GM18498 (cell line): ENCODE data around the gene IRX5.

Experiments
- ATAC-seq: cut with Tn5 transposase; IDR thresholded peaks from one replicate; pipeline ENCODE4 v1.9.1; 2021; ENCODE audit warnings: mild to moderate bottlenecking, moderate library complexity; ENCODE audit not compliant: unreplicated experiment

Gene IRX5

DNA sequence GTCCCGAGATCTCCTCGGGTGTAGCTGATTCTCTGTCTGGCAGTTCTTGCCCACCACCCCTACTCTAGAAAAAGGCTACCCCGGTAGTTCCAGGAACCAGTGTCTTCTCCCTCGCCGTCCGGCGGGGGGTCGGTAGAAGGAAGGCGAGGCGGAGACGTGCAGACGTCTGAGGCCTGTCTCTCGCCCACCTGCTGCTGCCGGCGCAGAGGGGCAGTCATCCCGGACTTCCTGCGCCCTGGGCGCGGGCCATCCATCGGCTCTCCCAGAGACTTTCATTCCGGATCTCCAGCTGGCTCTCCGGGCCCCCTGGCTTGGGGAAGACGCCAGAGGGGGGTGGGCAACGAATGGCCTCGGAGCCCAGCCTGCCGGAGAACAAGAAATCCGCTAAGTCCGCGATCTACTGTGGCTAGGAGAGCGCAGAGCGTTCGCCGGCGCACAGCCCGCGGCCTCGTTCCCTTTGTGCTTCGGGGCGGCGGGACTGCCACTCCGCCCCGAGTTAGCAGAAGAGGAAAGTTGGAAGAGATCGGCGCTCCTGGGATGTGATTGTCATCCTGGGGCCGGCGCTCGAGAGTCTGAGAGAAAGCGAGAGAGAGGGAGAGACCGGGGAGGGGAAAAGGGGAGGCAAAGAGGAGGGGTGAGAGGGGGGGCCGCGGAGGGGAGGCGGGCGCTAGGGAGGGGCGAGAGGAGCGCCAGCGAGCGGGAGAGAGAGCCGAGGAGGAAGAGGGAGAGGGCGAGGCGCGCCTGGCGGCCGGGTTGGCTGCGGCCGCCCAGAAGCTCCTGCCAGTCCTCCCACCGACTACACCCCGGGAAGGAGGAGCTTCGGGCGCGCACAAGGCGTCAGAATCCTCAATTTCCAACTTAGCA, at the start of gene IRX5:
TSS of gene IRX5 (plus strand) at position 861 of the 864 bp plus-strand sequence. CDS start 334 bp downstream, outside the sequence.
- ATAC-seq, result no peak

DNA sequence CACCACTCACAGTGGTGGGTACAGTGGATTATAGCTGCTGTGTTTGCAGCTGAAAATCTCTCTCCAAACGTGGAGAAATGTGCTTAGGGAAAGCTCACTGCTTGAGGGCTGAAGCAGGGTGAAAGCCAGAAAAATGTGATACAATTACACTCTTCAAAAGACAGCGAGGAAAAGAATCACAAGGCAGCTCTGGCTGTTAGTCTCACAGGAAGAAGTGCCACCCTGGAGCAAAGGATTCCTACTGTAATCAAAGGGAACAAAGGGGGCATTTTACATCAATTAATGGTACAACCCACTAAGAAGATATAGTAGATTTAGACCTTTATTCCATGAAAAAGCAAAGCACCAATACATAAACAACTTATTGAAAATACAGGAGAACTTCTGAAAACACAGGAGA, 48.1 kb upstream of the IRX5 start:
- no peak for ATAC-seq

DNA sequence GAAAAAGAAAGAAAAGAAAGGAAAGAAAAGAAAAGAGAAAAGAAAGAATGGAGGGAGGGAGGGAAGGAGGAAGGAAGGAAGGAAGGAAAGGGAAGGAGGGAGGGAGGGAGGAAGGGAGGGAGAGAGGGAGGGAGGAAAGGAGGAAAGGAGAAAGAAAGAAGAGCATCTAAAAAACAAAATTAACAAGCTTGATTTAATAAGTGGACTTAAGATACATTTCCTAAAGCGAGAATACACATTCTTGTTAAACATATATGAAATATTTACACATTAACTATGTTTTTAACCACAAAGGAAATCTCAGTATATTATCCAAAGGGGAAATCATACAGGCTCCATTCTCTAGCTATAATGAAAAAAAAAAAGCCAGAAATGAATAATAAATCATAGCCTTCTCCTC, 47.3 kb upstream of the IRX5 start:
- no peak for ATAC-seq

DNA sequence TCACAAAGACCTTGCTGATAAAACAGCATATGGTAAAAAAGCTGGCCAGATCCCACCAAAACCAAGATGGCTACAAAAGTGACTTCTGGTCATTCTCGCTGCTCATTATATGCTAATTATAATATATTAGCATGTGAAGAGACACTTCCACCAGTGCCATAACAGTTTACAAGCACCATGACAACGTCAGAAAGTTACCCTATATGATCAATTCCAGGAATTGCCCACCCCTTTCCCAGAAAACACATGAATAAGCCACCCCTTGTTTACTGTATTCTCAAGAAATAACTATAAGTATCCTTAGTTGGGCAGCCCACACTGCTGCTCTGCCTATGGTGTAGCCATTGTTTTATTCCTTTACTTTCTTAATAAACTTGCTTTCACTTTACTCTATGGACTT, 44.6 kb upstream of the IRX5 start:
- ATAC-seq, result no peak

DNA sequence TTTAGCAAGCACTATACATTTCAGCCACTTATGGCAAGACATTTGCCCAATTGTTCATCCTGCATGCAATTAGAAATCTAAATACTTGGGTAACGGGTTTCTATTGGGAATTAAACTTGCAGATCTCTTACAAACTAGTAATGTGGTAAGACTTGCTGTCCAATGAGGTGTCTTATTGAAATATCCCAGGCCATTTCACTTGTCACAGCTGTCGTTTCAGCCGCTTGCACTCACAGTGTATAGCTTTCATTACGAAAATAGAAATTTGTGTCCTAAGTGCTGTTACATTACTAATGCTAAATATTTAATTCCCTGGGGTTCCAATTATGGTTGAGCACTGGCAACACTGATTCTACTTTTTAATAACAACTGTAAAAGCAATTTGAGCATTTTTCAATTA, 40.3 kb upstream of the IRX5 start:
- ATAC-seq, result no peak

DNA sequence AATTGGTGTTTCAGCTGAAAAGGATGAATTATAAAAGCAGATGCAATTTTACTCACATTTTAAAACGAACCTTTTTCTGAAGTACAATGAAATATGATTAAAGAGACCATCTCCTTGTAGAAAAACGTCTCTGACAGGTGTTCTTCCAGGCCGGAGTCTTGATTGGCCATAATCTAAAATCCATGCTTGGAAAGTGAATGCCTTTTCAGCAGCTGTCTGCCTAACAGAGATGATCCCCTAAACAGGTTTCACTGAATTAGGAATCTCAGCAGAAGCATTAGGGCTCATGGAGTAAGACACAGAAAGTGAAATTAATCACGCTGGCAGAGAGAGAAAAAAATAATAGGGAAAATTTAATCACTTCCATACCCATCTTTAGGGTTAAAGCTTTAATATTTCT, 39.3 kb upstream of the IRX5 start:
- ATAC-seq, result no peak

DNA sequence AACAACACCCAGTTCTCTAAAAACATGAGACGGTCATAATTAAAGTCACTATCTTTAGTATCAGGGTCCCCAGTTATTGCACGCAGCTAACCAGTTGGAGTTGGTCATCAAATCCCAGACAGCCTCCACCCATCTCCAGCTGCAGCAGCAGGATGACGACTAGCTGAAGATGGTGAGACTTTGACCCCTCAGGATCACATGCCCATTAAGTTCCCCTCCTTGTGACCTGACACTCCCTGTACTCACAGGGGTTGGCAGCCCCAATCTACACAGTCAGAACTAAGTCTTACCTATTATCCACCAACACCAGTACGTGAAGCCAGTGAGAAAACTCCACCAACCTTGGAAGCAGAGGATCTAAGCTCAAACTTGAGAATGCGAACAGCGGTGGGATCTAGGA, 37.7 kb upstream of the IRX5 start:
- ATAC-seq, result no peak

DNA sequence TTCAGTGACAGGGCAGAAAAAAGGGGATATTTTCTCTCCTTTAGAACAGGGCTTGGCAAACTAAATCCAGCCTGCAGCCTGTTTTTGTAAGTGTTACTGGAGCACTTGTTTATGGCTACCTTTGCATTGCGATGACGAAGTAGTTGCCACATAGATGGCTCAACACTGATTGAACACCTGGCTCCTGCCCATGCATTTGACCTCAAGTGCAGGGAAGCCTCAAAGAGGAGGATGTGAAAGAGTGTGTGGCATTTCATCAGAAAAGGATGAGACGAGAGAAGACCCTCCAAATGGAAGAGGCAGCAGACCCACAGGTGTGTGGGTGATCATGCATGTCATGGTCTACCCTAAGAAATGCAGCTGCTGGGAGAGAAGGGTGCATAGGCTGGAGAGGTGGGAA, 32.7 kb upstream of the IRX5 start:
- ATAC-seq, result no peak

DNA sequence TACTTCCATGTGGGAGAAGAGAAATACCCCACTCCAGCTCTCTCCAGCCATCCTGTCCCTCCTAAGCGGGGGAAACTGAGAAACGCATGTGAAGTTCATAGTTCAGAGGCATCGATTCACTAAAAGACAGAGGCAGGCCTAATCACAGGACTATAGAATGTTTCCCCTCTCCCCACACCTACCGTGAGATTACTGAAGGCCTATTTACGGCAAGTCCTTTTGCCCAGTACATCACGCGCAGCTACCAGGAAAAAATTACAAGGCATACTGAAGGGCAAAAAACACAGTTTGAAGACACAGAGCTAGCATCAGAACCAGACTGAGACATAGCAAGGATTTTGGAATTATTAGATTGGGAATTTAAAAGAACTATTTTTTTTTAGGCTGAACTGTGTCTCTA, 29.1 kb upstream of the IRX5 start:
- no peak for ATAC-seq

DNA sequence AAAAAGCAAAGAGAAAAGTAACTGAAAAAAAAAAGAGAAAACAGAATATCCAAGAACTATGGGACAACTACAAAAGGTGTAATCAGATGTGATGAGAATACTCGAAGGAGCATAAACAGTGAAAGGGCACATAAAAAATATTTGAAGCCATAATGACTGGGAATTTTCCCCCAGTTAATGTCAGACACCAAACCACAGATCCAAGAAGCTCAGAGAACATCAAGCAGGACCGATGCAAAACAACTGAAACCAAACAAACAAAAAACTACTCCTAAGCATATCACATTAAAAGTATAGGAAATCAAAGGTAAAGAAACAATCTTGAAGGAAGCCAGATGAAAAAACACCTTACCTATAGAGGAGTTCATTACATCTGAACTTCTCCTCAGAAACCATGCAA, 27.6 kb upstream of the IRX5 start:
- no peak for ATAC-seq

DNA sequence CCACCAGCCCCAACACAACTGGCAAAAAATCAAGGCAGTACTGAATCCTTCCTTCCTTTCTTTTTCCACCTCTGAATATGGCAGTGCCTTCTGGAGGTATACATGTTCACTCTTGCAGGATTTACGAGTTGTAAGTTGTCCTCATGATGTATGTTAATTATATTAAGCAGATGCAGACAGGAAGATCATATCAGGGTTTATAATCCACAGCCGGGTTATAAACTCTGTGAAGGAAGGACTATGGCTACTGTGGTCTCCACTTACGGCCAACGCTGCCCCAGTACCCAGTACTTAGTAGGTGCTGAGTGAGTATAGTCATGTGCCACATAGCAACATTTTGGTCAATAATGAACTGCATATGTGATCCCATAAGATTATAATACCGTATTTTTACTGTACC, 19.6 kb upstream of the IRX5 start:
- ATAC-seq, result no peak

DNA sequence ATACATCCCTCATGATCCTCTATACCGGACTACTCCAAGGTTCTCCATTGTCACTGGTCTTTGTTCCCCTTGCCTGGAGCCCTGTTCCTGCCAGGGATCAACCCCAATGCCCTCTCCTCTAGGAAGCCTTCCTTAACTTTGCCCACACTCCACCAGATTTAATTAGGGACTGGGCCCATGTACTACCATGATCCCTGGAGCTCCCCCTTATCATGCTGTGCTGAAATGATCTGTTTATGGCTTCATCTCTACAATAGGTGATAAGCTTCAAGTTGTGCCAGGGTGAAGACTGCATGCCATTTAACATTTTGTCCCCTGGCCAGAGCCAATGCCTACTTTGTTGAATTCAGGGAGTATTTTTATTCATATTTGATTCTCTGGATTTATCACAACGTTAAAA, 17.9 kb upstream of the IRX5 start:
- no peak for ATAC-seq

DNA sequence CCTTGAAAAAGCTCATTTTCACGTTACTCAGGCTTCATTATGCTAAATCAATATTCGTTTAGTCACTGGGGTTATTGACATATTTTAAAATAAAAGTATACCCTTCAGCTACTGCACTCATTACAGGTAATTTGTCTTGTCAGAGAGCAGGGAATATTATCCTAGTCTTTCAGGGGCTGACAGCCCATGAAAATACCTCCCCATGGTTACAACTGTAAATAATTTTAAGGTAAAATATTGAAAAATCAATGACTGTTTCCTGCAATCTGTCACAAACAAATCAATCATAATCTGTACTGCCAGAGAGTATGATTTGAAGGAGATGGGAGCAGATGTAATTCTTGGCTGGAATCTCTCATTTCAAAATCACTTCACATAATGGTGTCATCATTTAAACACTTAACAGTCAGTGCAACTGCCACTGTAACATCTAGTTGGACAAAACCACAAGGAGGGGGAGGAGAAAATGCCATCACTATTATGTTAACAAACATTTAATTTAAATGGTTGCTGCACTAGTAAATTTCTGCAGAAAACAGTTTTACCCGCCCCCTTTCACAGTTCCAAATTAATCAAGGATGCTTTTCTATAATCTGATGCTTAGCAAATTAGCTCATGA, 9.3 kb upstream of the IRX5 start:
- no peak for ATAC-seq

DNA sequence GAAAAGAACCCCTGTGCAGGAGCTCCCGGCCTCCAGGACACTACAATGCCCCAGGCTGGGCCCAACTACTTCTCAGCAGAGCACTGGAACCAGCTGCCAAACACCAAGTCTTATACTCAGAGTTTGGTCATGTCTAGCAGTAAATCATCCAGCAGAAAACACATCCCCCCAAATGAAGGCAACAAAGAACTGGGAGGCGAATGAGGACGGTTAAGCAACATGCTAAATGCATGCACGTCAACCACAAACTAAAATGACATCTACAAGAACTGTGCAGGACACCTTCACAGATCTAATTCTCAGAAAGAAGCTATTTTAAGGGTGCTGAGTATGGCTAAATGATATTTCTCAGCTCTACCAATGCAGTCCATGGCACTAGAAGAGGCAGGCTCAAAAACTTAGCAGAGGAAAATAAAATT, 7.6 kb upstream of the IRX5 start:
- ATAC-seq, result no peak

DNA sequence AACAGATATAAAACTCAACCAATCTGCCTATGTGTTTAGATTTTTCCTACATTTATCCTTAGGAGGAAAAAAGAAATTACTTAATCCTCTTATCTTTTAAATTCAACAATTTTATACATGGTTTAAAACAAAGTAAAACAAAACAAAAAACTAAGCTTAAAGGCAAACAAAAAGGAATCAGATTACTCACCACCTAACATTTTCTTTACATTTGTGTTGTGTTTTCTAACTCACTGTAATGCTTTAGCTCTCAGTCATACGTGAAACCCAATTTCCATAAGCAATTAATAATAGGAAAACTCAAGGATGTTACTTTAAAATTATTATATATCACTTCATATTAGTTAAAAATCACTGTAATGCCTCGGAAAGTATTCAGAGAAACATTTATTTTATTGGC, 6.7 kb upstream of the IRX5 start:
- no peak for ATAC-seq

DNA sequence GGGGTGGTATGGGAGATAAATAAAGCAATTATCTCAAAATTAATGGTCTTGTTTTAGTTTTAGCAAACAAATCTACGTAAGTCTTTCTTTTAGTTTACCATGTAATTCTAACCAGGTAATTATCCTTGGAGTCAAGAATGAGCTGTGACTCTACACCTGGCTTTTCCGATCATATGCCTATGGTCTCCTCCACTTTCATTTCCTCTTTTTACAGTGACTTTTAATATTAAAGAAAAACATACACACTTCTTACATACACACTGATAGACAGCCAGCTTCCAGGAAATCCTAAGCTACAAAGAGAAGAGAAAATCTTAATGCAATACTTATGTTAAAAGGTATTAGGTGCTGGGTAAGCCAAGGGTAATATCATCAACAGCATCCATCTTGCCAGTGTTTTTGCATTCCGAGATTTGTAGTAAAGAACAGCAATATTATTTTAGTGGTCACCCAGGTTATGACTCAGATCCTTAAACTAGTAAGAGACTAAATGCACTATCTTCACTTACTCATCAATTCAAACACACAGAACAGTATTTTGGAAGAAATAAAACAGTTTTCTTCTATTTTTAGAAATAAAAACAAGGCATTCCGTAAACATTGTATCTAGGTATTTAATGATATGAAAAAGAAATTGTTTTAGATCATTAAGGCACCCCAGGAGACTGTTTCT, 4.4 kb upstream of the IRX5 start:
- no peak for ATAC-seq

DNA sequence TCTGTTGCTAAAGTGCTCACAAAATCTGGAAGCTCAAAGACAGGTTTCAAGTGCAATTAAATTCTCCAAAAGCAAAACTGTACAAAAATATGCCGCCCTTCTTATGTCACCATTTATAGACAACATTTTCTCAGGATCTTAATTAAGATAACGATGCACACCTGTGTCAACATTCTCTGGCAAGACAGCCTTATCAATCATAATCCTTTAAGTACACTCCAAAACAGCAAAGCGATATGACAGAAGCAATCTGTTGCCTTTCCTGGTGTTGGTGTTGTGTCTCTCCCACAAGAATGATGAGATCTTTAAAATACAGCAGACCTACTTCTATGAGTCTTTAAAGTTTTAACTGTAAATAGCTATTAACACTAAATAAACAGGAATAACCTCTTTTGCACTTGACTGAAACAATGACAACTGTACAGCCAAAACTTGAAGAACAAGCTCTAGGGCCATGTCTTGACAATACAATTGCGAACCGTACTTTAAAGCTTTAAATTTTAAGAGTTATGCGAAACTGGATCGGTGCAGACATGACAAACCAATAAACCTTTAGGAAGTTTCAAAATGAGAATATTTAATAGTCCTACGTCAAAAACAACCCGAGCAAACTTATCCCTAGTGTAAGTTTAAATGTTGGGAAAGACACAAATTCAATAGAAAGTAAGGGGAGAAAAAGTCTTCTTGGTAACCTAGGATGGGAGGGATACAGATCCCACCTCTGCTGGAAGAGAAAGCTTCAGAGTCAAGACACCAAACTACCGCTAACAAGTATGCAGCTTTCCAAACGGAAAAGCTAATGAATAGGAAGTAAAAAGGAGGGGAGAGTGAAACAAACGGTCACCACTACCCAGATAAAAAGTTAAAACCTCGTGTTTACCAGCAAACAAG, 3.3 kb upstream of the IRX5 start:
- ATAC-seq, result no peak

DNA sequence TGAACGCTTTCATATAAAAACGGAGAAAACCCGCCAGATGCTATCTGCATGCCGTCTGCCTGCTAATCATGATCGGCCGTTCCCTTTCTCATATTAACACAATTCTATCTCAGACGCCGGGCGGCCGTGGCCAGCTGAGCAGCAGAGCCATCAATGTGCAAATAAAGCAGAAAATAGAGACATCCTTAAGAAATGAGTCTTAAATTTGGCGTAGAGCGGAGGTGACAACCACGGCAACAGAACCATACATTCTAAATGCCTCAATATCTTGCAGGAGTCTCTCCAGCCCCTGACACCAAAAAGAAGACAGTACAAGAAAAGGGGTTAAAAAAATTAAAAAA, 2.7 kb upstream of the IRX5 start:
- no peak for ATAC-seq

DNA sequence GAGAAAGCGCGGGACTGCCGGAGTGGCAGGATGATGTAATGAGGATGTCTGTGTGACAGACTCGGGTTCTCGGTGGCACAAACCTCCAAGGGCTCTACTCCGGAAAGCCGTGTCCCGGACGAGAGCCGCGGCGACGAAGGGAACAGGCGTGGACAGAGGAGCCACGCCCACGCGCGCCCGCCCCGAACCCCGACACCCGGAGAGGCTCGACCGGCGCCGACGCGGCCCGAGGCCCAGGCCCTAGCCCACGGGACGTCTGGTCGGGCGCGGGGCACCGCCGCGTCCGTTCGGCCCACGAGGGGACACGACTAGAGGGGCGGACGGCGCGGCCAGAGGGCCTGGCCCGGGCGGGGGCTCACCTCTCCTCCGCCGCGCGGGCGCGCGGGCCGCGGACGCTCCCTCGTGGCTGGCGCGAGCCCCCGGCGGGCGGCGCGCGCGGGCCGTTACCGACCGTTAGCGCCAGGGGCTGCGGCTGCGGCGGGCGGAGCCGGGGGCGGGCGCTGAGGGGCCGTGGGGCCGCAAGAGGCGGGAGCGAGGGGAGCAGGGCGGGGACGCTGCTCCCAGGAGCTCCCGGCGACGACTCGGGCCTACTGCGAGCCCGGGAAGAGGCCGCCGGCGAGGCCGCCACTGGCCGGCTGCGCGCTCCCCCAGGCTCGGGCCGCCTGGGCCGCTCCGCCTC, 2.1 kb upstream of the IRX5 start:
- ATAC-seq, result peak; percentile 39
